Dermis lymphatic vessel endothelial cell (primary cell): ENCODE measurements around the gene WIPF2. TPM values are rescaled to one million over a fixed set of nuclear protein-coding genes. Genes with fewer than 3 reads are reported as not detected.

Experiments
- total RNA-seq: library from RNA; depleted of rRNA; stranded (reverse); fragments of >200 nt; gene quantifications from 2 replicates; pipeline ENCODE4 v1.2.1, GENCODE V29; 2014

WIPF2 gene, protein sequence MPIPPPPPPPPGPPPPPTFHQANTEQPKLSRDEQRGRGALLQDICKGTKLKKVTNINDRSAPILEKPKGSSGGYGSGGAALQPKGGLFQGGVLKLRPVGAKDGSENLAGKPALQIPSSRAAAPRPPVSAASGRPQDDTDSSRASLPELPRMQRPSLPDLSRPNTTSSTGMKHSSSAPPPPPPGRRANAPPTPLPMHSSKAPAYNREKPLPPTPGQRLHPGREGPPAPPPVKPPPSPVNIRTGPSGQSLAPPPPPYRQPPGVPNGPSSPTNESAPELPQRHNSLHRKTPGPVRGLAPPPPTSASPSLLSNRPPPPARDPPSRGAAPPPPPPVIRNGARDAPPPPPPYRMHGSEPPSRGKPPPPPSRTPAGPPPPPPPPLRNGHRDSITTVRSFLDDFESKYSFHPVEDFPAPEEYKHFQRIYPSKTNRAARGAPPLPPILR
- 6.3 and 7.1 TPM in 2 replicates for total RNA-seq

DNA sequence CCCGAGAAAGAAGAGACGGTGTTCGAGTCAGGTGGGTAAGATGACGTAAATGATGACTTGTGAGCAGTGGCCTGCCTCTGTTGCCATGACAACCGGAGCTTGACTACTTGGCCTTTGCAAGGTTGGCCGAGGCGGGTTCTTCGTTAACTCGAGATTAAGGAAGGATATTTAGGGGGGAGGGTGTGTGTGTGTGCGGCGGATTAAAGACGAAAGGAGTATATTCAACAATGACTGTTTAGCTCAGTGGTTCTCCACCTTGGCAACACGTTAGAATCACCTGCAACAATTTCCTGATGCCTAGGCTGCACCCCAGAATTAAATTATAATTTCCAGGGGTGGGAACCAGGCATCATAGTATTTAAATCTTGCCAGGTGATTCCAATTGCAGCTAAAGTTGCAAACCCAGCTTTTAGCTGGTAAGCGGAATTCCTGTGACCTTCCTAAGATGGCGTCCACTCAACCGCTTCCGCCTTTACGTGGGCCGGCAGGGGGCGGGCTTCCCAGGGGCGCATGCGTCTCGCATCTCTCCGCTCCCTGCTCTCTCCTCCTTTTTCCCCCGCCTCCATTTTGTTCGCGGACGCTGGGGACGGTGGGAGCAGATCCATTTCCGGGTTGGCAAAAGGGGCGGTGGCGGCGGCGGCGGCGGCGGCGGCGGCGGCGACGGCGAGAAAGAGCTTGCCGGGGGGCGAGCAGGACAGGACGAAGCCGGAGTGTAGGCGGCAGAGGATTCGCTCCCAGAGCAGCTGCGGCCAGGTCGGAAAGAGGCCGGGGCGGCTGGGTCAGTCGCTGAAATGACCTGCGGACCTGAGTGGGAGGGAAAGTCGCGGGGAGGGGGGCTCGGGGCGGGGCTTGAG, at the start of gene WIPF2:
WIPF2 (plus strand) TSS at position 565 of the 854 bp plus-strand sequence. CDS start 37,156 bp downstream, outside the sequence.

GRCh38 chr17:40177275-40177874, 41.7 kb upstream of the WIPF2 start, which contains the start of gene RAPGEFL1:
Gene RAPGEFL1, plus strand, starts transcription at chr17:40177470. Its CDS starts 392 bp downstream, at chr17:40177862.

DNA sequence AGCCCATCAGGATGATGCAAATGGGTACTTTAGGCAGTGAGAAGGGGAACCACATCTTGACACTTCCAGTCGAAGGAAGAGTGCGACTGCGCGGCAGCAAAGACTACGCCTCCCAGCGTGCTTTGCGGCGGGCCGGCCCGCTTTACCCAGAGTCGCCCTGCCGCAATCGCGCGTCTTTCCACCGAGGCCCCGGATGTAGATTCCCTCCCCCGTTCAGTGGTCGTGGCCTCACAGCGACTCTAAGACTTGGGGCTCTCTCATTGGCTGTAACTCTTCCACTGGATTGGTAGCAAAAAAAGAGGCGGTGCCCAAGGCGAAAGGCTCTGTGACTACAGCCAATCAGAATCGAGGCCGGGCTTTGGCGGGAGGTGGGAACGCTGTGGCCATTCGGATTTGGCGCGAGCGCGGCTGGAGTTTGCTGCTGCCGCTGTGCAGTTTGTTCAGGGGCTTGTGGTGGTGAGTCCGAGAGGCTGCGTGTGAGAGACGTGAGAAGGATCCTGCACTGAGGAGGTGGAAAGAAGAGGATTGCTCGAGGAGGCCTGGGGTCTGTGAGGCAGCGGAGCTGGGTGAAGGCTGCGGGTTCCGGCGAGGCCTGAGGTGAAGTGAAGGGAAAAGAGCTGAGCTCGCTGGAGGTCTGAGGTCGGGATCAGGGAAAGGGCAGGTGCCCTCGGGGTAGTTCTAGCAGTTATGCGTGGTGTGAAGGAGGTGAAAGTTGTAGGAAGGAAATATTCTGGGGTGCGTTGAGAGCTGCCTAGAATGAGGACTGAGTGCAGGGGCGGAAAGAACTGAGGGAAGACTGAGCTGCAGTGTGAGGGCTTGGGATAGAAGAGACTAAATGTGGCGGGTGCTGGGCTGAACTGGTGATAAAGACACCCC, 68.6 kb downstream of the WIPF2 start, which contains the start of gene CDC6:
CDC6 (plus strand) TSS at position 386 of the 876 bp plus-strand sequence. CDS start 1,542 bp downstream, outside the sequence.

GRCh38 chr17:40309031-40309948, 90.2 kb downstream of the WIPF2 start, which contains the start of gene RARA:
Gene RARA, plus strand, starts transcription at chr17:40309180. Its CDS starts 22,039 bp downstream, at chr17:40331219.

Other genes starting within 250 kb of the WIPF2 start
- gene PSMD3, start 238.5 kb upstream of the WIPF2 start, total RNA-seq, result 69.5 and 77.7 TPM in 2 replicates
- gene CSF3, start 203.9 kb upstream of the WIPF2 start, total RNA-seq, result 0.09 TPM in 1 of 2 replicates, not detected in the other
- 24.3 and 27.9 TPM in 2 replicates for gene MED24, start 164.9 kb upstream of the WIPF2 start, total RNA-seq
- 18.6 and 20.0 TPM in 2 replicates for gene THRA, start 156.3 kb upstream of the WIPF2 start, total RNA-seq
- gene NR1D1, start 118.7 kb upstream of the WIPF2 start, total RNA-seq, result 1.2 and 1.5 TPM in 2 replicates
- gene MSL1, start 97.3 kb upstream of the WIPF2 start, total RNA-seq, result 36.4 and 40.8 TPM in 2 replicates
- gene CASC3, start 78.8 kb upstream of the WIPF2 start, total RNA-seq, result 17.9 and 22.4 TPM in 2 replicates
- gene RAPGEFL1, start 41.8 kb upstream of the WIPF2 start, total RNA-seq, result 0.52 and 1.2 TPM in 2 replicates
- 4.1 and 5.3 TPM in 2 replicates for gene CDC6, start 68.6 kb downstream of the WIPF2 start, total RNA-seq
- gene RARA, start 89.9 kb downstream of the WIPF2 start, total RNA-seq, result 6.0 and 8.8 TPM in 2 replicates
- 3.1 and 3.5 TPM in 2 replicates for gene GJD3, start 145.4 kb downstream of the WIPF2 start, total RNA-seq
- gene TOP2A, start 198.6 kb downstream of the WIPF2 start, total RNA-seq, result 16.1 and 20.0 TPM in 2 replicates
- 242 and 387 TPM in 2 replicates for gene IGFBP4, start 224.1 kb downstream of the WIPF2 start, total RNA-seq